A204.1 (cell line): ENCODE results near the gene HADH.

Experiments
- FAIRE-seq: peaks from 2 replicates; lab custom pipeline; 2012; peaks lifted over from hg19 to GRCh38; lab: Jason Lieb, UNC

HADH gene

GRCh38 chr4:108060164-108060563, 70.5 kb downstream of the HADH start:
- no peak for FAIRE-seq

GRCh38 chr4:108060686-108061321, 71.1 kb downstream of the HADH start:
- FAIRE-seq = no peak

- no peak for FAIRE-seq
Observed at GRCh38 chr4:108068442-108068841, 78.8 kb downstream of the HADH start.

- no peak for FAIRE-seq
Observed at GRCh38 chr4:108070775-108071174, 81.1 kb downstream of the HADH start.

- FAIRE-seq = no peak
Observed at GRCh38 chr4:108072300-108072699, 82.6 kb downstream of the HADH start.

- no peak for FAIRE-seq
Observed at GRCh38 chr4:108078024-108078733, 88.5 kb downstream of the HADH start.

- no peak for FAIRE-seq
Observed at GRCh38 chr4:108080747-108081146, 91.1 kb downstream of the HADH start.

- no peak for FAIRE-seq
Observed at GRCh38 chr4:108081256-108081655, 91.6 kb downstream of the HADH start.
